ENCODE results near the gene SCMH1.
A peak's percentile ranks its signal among the peaks of the same experiment; 100 is the strongest.

The SCMH1 gene

DNA sequence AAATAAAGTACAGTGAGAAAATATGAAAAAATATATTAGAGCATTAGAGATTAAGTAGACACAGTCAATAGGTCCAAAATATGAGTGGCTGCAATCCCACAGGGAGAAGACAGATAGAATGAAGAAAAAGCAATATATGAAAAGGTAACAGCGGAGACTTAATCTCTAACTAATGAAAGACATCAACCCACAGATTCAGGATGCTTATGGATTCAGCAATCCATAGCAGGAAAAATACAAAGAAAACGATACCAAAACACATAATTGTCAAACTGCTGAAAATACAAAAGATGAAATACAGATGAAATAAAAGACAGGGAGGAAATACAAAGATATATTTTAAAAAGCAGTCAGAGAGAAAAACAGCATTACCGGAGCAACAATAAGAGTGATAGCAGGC, 163.9 kb downstream of the SCMH1 start:
- DNase-seq = no peak

DNA sequence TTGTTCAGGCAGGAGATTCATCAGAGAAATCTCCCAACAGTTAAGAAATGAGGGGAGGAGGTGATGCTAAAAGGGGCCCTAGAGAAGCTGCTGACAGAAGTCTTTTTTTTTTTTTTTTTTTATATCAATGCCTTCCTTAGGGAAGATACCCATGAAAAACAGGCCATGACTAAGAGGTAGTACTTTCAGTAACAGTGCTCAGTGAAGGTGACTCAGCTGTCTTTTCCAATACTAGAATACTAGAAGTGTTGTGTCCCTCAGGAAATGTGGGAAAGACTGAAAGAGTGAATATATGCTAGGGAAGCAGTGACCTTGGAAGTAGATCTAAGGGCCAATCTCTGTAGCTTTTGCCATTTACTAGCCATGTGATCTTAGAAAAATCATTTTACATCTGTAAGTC, 168.1 kb downstream of the SCMH1 start:
- DNase-seq = no peak

- DNase-seq = no peak
Measured at GRCh38 chr1:41072051-41072450, 170.1 kb downstream of the SCMH1 start.

DNA sequence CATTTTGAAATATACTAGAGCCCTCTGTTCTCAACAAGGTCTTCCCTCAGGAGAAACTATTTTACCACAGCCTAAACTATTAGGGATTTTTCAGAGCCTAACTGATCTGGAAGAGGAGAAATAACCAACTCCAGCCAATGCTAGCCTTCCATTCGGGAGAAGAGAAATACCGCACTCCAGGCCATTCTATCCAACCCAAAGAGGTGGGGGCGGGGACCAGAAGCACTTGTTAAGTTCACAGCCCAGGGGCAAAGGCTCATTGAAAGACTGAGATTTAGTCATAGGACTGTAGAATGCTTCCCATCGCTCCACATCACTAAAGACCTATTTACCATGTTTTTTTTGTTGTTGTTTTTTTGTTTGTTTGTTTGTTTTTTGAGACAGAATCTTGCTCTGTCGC, 185.2 kb downstream of the SCMH1 start:
- no peak for DNase-seq

- peak; percentile 64 for DNase-seq
Measured at GRCh38 chr1:41053316-41053715, 188.8 kb downstream of the SCMH1 start.

GRCh38 chr1:41051022-41051421, 191.1 kb downstream of the SCMH1 start:
- no peak for DNase-seq

DNA sequence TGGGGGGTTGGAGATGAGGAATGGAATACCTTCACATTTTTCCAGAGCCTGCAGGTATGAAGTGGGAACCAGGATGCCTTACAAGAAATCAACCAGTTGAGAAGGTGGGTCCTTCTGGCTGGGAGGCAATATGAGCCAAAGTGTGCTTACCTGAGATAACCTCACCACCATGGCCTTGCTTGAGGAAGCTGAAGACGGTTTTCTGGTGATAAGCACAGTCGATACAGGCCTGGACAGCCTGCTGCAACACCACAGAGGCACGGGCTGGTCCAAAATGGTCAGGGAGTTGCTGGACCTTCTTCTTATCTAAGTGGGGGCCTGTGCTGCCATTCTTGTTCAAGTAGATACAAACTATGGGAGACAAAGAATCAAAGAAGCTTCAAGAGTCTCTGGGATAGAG, 193.6 kb downstream of the SCMH1 start:
- no peak for DNase-seq

- no peak for DNase-seq
Measured at GRCh38 chr1:41046347-41046775, 195.7 kb downstream of the SCMH1 start.

DNA sequence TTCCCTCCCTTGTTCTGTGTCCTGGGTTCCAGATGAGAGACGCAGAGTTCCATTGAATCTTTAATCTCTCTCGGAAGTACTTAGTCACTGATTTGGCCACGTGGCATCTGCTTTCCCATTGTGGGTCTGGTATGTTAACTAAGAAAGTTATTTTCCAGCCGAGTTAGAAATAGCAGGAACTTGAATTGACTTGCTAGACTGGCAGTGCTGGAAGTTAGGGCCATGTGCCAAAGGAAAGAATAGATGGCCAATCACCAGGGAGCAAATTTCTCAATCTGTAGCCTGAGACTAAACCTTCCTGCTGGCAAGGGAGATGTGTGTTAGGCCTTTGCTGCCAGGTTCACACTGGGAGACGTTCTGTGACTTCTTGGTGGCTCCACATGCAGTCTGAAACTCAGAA, 196.4 kb downstream of the SCMH1 start:
- DNase-seq = no peak

GRCh38 chr1:41044187-41044586, 197.9 kb downstream of the SCMH1 start:
- DNase-seq = no peak

- DNase-seq = no peak
Measured at GRCh38 chr1:41041614-41042270, 200.4 kb downstream of the SCMH1 start.

DNA sequence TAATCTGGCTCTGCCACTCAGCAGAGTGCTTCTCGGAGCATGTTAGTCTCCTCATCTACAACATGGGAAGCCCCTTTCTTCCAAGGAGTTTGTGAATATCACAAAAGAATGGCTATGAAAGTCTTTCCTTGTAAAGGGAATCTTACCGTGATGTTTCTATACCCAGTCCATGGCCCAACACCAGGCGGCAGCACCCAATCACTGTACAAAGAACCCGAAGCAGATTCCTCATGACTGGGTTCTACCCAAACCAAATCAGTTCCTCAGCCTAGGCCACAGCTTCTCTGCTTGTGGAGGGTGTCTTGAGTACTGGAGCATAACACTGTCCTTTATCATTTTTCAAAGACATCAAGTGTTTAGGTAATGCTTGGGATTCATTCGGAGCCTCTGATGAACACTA, 204.0 kb downstream of the SCMH1 start:
- DNase-seq = no peak

DNA sequence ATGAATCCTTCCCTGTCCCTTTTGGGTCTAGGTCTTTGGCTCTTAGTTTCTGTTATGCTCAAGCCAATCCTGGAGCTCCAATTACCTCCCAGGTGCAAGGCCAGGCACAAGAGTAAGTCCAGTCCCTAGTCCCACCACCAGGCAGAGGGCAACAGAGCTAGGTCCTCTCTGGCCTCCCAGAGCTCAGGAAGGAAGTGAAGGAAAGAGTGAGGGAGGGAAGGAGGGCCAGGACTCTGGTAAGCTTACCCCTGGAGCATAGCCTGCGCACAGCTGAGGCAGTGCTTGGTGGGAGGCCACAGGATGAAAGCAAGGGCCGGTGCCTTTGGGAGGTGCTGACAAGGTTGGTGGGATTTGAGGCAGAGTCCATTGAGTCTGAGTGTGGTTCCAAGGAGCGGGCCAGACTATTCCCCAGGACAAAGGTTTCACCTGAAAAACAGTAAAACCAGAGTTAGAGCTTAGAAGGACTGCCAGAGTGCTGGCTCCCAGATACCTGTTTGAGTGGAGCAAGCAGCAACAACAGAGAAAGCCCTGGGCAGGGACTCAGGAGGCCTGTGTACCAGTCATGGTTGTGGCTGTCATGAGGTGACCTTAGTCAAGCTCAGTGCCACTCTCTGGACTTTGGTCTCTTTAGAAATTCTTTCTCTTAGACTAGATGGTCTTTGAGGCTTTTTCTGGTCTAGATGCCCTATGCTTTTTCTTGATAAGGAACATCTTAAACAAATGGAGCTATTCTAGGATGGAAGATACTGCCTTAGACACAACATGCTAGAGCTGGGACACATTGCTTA, 204.8 kb downstream of the SCMH1 start:
- no peak for DNase-seq

- DNase-seq = no peak
Measured at GRCh38 chr1:41033272-41033671, 208.8 kb downstream of the SCMH1 start.

- DNase-seq = no peak
Measured at GRCh38 chr1:41032147-41032546, 210.0 kb downstream of the SCMH1 start.

GRCh38 chr1:41030872-41031616, 211.1 kb downstream of the SCMH1 start:
- DNase-seq = no peak

DNA sequence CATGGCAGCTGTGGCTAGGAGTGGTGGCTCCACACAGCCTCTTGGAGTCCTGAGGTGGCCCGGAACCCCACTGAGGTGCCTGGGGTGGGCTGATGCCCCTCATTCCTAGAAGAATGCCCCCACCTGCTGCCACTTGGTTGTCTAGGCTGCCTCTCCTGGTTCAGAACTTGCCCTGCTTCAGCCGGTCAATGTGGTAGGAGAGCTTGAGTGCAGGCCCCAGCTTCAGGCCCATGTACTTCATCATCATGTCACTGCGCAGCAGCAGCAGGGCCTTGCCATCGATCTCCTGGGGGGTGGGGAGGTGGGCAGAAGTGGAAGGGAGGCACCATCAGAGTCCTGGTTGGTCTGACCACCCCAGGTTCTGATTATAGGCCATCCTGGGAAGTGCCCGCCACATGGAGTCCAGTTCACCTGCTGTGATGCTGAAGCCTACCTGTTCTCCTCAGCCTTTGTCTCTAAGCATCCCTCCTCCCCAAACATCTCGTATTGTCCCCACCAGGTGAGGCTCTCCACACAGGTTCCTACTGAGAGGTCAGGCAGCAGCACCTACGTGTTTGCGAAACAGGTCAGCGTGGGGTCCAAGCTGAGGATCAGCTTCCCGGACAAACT, 214.0 kb downstream of the SCMH1 start:
- no peak for DNase-seq

- no peak for DNase-seq
Measured at GRCh38 chr1:41025979-41026819, 215.9 kb downstream of the SCMH1 start.

DNA sequence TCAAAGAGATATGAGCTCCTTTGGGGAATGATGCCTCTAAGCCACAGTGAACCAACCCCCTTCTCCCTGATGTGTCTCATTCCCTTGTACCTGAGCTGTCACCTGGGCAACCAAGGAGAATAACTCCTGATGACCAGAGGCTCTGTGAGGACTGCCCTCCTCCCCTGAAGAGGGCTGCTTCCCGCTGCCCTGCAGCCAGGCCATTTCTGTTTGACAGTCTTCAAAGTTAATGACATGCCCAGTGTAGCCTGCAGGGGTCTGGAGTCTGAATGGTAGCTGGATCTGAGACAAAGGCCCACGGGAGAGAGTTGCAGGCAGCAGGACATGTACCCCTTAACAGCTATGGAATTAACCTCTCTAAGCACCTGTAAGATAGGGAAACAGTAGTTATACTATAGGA, 217.2 kb downstream of the SCMH1 start:
- no peak for DNase-seq

DNA sequence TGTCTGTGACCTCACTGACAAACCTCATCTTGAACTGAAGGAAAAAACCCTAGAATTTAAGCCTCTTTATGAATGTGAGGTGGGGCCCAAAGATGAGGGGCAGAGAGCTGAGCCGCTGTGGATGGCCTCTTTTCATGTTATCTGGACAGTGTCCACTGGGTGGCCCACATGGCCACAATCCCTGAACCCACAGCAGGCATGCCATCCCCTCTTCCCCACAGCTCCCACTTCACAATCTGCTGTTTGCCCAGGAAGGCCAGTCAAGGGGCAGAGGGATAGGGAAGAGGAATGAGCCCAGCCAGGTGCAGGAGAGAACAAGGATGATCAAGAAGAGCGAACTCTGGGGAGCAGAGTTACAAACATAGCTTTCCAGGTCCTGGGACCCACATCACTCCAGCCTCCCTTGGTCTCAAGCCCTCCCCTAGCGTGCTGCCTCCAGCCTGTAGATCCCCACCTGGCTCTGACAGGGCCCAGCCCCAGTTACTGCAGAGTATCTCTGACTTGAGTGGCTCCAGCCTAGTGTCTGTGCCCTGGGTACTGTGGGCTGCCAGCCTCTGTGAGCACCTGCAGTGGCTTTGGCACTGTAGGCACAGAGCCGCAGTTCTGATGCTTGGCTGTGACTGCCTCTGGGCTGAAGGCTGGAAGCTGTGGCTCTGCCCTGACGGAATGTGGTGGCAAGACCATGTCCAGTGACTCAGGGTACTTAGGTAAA, 218.7 kb downstream of the SCMH1 start:
- DNase-seq = no peak

DNA sequence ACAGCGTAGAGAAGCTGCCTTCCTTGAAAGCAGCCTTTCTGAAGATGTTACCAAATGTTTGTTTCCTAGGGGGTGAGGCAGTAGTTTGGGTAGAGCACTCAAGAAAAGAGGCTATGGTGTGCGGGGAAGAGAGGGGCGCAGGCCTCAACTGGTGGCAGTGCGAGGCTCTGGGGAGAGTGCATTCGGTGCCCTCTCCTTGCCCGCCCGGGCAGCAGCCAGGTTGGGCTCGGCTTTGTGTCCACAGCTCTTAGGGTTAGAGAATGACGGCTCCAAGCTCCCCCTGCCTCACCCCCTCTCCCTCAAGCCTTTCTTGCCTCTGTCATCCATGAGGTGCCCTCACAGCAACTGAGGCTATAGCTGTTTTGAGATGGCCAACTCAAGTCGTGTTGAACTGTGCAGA, 219.7 kb downstream of the SCMH1 start:
- DNase-seq = no peak
